Activated CD4-positive, alpha-beta T cell treated with anti-CD3 and anti-CD28 coated beads, Interleukin-2, amount 10 ng/mL, durations not matched to agents 7 days and 5 days (primary cell): ENCODE results near the gene PPP4R3A. TPM values are rescaled to one million over a fixed set of nuclear protein-coding genes. Genes with fewer than 3 reads are reported as not detected.
"Not testable (repeated sequence)": the region's sequence is repeated elsewhere in the genome, so short reads cannot be mapped to it uniquely, and the experiment has no call there.

ENCODE experiments used
- CTCF ChIA-PET: fragments of 350-600 bp; sonication (Branson Sonifier 250); formaldehyde crosslinking; loops from one replicate; lab custom pipeline; 2021; ENCODE audit warnings: antibody characterized with exemption; lab: Charles Lee
- POLR2A ChIA-PET: fragments of 350-600 bp; sonication (Branson Sonifier 250); formaldehyde crosslinking; loops from one replicate; lab custom pipeline; 2021; ENCODE audit warnings: antibody characterized with exemption; lab: Charles Lee
- DNase-seq: peaks from one replicate; pipeline ENCODE4 v3.0.0-alpha.2; 2020
- H3K27ac Mint-ChIP-seq: one replicate; pipeline ENCODE4 v1.8.0; 2021; ENCODE audit warnings: mild to moderate bottlenecking, moderate library complexity, mixed read lengths
- H3K27me3 Mint-ChIP-seq: one replicate; pipeline ENCODE4 v1.8.0; 2021; ENCODE audit warnings: mixed read lengths
- H3K36me3 Mint-ChIP-seq: one replicate; pipeline ENCODE4 v1.8.0; 2021; ENCODE audit warnings: low read depth, mixed read lengths
- H3K4me1 Mint-ChIP-seq: one replicate; pipeline ENCODE4 v1.8.0; 2021; ENCODE audit warnings: mixed read lengths
- H3K4me3 Mint-ChIP-seq: one replicate; pipeline ENCODE4 v1.8.0; 2021; ENCODE audit warnings: mild to moderate bottlenecking, moderate library complexity, mixed read lengths
- H3K9me3 Mint-ChIP-seq: one replicate; pipeline ENCODE4 v1.8.0; 2021; ENCODE audit warnings: mixed read lengths
- total RNA-seq, 2 experiments: library from RNA; stranded (reverse); gene quantifications; one replicate each; pipeline ENCODE4 v1.2.3, GENCODE V29; 2021

Gene PPP4R3A
- total RNA-seq, 2 experiments from 2014 or later, result 134 to 145 TPM

DNA sequence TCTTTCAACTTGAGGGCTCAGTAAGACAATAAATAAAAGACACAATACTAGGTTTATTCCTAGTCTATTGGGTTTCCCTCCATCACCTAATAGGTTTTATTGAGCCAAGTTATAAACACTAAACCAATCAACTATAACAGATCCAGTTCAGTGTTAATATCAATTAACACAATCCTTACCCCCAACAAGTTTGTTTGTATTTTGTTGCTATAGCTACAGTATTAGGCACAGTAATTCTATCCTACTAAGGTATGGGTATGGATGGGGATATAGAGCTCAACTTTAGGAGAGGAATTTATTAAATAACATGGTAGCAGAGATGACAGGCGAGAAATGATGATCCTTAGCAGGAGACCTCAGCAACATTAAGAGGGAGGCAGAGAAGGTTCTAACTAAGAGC lies 13.3 kb downstream of the PPP4R3A start:
- peaks cover 64% of the 10 kb centered on the region for H3K4me1 Mint-ChIP-seq
- H3K27ac Mint-ChIP-seq, result no peak overlapping the region
- POLR2A ChIA-PET, result no interaction called here
- no peaks in the 10 kb centered on the region for H3K27me3 Mint-ChIP-seq
- H3K9me3 Mint-ChIP-seq, result no peaks in the 10 kb centered on the region
- CTCF ChIA-PET, result no interaction called here
- DNase-seq, result no peak
- no peak overlapping the region for H3K4me3 Mint-ChIP-seq
- peaks cover 44% of the 10 kb centered on the region for H3K36me3 Mint-ChIP-seq

DNA sequence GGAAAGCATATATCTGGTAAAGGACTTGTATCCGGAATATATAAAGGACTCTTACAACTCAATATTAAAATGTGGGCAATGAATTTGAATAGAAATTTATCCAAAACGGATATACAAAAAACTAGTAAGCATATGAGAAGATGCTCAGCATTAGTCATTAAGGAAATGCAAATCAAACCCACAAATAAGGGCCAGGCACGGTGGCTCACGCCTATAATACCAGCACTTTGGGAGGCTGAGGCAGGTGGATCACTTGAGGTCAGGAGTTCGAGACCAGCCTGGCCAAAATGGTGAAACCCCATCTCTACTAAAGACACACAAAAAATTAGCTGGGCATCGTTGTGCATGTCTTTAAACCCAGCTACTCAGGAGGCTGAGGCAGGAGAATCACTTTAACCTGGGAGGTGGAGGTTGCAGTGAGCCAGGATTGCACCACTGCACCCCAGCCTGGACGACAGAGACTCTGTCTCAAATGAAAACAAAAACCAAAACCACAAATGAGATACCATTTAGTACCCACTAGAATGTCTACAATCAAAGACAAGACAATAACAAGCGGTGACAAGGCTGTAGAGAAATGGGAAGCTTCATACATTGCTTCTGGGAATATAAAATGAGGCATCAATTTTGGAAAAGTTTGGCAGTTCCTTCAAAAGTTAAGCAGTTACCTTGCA lies 15.6 kb downstream of the PPP4R3A start:
- Mint-ChIP-seq H3K4me1 (peaks cover 56% of the 10 kb centered on the region), H3K36me3 (peaks cover 38% of the 10 kb centered on the region), H3K4me3 (peak overlapping the region; percentile 40)
- peak; percentile 12 for DNase-seq
- not testable (repeated sequence) for H3K27me3 Mint-ChIP-seq, H3K27ac Mint-ChIP-seq, H3K9me3 Mint-ChIP-seq
- POLR2A ChIA-PET, result interaction anchor here (0.6 kb wide), 1 partner anchor 1165 kb away, joined by 3 read pairs; no protein-coding TSS in a partner anchor
- CTCF ChIA-PET, result interaction anchor here (1.0 to 1.3 kb wide), 2 partner anchors 13 to 417 kb away, joined by 3 read pairs; no protein-coding TSS in a partner anchor

DNA sequence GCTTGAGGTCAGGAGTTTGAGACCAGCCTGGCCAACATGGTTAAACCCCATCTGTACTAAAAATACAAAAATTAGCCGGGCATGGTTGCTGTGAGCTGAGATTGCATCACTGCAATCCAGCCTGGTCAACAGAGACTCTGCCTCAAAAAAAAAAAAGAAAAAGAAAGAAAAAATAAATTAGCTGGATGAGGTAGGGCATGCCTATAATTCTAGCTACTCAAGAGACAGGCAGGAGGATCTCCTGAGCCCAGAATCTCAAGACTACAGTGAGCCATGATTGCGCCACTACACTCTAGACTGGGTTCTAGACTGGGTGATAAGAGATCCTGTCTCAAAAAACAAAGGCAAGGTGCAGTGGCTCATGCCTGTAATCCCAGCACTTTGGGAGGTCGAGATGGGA lies 16.9 kb downstream of the PPP4R3A start:
- no peak for DNase-seq
- ChIA-PET CTCF (no interaction called here), POLR2A (no interaction called here)
- Mint-ChIP-seq H3K27ac (no peak overlapping the region), H3K9me3 (no peaks in the 10 kb centered on the region), H3K36me3 (peaks cover 42% of the 10 kb centered on the region), H3K27me3 (no peaks in the 10 kb centered on the region), H3K4me3 (no peak overlapping the region), H3K4me1 (peaks cover 56% of the 10 kb centered on the region)

GRCh38 chr14:91484744-91485143 lies 25.4 kb downstream of the PPP4R3A start:
- Mint-ChIP-seq H3K27me3 (no peaks in the 10 kb centered on the region), H3K36me3 (peaks cover 77% of the 10 kb centered on the region), H3K9me3 (no peaks in the 10 kb centered on the region), H3K4me3 (no peak overlapping the region), H3K27ac (no peak overlapping the region), H3K4me1 (peaks cover 38% of the 10 kb centered on the region)
- no peak for DNase-seq
- POLR2A ChIA-PET, result no interaction called here
- CTCF ChIA-PET, result no interaction called here

DNA sequence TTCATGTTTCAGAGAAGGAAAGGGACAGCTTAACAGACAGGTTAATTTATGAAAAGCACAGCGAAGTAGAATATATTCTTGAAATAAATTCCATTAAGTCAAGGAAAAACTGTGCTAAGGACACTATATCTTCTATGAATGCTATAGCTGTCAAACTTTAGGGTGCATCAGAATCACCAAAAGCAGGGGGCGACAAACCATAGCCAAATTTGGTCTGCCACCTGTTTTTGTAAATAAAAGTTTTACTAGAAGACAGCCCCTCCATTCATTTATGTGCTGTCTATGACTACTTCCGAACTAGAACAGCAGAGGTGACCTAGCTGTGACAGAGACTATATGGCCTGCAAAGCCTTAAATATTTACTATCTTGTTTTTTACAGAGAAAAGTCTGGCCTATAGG lies 25.9 kb downstream of the PPP4R3A start:
- DNase-seq, result peak; percentile 10
- H3K27ac Mint-ChIP-seq, result no peak overlapping the region

DNA sequence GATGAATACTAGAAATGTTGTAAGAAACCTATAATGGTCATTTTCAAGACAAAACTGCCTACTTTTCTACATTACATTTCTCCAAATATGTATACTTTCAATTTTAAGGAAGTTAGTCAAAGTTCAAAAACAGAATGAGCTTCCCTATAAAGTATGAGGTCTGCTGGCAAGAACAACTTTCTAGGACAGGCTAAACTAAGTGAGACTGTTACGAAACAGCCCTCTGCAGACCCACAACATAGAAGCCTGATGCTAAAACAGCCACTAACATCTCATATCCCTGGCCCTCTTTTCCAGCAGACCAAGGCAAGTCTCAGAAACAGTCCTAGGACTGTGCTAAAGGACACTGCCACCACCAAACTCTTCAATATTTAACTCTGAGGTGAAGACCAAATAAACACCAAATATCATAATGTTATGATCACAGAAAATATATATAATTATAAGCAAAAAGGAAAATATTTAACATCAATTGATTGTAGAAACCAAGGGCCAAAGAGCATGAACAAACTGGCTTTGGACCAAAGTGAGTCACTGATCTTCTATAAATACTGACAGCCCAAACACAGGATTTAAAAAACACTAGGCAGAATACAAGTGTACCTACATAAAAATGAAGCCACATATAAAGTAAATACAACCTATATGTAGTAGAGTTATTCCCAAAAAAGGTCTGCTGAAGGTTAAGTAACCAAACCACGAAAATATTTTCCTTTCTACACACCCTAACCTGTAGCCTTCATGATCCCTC lies 27.7 kb downstream of the PPP4R3A start:
- H3K9me3 Mint-ChIP-seq, result no peaks in the 10 kb centered on the region
- POLR2A ChIA-PET, result no interaction called here
- no peak overlapping the region for H3K4me3 Mint-ChIP-seq
- H3K4me1 Mint-ChIP-seq, result peaks cover 45% of the 10 kb centered on the region
- DNase-seq, result no peak
- no peak overlapping the region for H3K27ac Mint-ChIP-seq
- peaks cover 79% of the 10 kb centered on the region for H3K36me3 Mint-ChIP-seq
- H3K27me3 Mint-ChIP-seq, result no peaks in the 10 kb centered on the region
- CTCF ChIA-PET, result no interaction called here

More for the DNA sequence above, 25.9 kb downstream of the PPP4R3A start:
- H3K4me1 Mint-ChIP-seq, result peaks cover 38% of the 10 kb centered on the region
- ChIA-PET CTCF (interaction anchor here (1.0 kb wide), 1 partner anchor 623 kb away, joined by 3 read pairs; the partner anchor contains the start of gene ATXN3), POLR2A (no interaction called here)
- peaks cover 75% of the 10 kb centered on the region for H3K36me3 Mint-ChIP-seq
- no peak overlapping the region for H3K4me3 Mint-ChIP-seq
- no peaks in the 10 kb centered on the region for H3K9me3 Mint-ChIP-seq
- no peaks in the 10 kb centered on the region for H3K27me3 Mint-ChIP-seq

GRCh38 chr14:91477388-91477787 lies 32.7 kb downstream of the PPP4R3A start:
- H3K36me3 Mint-ChIP-seq, result peaks cover 78% of the 10 kb centered on the region
- ChIA-PET CTCF (interaction anchor here (0.8 kb wide), 1 partner anchor 19 kb away, joined by 4 read pairs; no protein-coding TSS in a partner anchor), POLR2A (interaction anchor here (0.7 kb wide), 1 partner anchor 19 kb away, joined by 4 read pairs; no protein-coding TSS in a partner anchor)
- H3K27ac Mint-ChIP-seq, result no peak overlapping the region
- H3K4me1 Mint-ChIP-seq, result peaks cover 25% of the 10 kb centered on the region
- H3K27me3 Mint-ChIP-seq, result no peaks in the 10 kb centered on the region
- DNase-seq, result no peak
- H3K9me3 Mint-ChIP-seq, result peaks cover 6% of the 10 kb centered on the region
- no peak overlapping the region for H3K4me3 Mint-ChIP-seq

DNA sequence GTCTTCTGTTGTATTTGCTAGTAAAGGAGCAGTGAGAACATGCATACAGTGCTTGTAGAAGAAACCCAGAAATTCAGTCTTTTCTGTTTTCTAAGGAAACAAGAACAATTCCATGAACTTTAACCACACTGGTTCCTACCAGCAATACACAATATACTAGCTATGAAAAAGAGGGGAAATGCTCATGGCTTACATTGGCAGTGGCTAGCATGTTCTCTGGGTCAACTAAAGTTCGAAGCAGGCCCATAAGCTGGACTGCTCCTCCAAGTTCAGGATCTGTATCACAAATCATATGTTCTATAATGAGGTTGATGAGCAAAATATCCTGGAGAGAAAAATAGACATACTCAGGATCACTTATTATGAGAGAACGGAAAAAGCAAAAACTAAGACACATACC lies 37.1 kb downstream of the PPP4R3A start:
- peaks cover 9% of the 10 kb centered on the region for H3K4me1 Mint-ChIP-seq
- ChIA-PET POLR2A (no interaction called here), CTCF (interaction anchor here (1.5 kb wide), 1 partner anchor 150 kb away, joined by 3 read pairs; no protein-coding TSS in a partner anchor)
- H3K4me3 Mint-ChIP-seq, result no peak overlapping the region
- peaks cover 8% of the 10 kb centered on the region for H3K9me3 Mint-ChIP-seq
- H3K36me3 Mint-ChIP-seq, result peaks cover 76% of the 10 kb centered on the region
- H3K27me3 Mint-ChIP-seq, result no peaks in the 10 kb centered on the region
- no peak for DNase-seq
- H3K27ac Mint-ChIP-seq, result no peak overlapping the region

DNA sequence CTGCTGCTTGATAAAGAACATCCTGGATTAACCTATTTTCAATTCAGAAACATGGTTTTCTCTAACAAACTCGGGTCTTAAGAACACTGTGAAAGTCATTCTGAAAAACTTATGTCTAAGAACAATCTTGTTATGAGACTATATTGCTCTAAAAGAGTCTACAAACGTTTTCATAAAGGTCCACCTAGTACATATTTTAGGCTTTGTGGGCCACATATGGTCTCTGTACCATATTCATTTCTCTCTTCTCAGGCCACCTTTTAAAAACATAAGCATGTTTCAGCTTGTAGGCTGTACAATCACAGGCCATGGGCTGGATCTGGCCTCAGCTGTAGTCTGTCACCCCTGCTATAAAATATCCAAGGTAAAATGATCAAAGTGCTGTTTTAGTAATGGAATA lies 39.9 kb downstream of the PPP4R3A start:
- ChIA-PET POLR2A (no interaction called here), CTCF (no interaction called here)
- Mint-ChIP-seq H3K27me3 (no peaks in the 10 kb centered on the region), H3K4me1 (peaks cover 10% of the 10 kb centered on the region), H3K36me3 (peaks cover 83% of the 10 kb centered on the region), H3K4me3 (no peak overlapping the region), H3K9me3 (peaks cover 8% of the 10 kb centered on the region), H3K27ac (no peak overlapping the region)
- DNase-seq, result no peak

DNA sequence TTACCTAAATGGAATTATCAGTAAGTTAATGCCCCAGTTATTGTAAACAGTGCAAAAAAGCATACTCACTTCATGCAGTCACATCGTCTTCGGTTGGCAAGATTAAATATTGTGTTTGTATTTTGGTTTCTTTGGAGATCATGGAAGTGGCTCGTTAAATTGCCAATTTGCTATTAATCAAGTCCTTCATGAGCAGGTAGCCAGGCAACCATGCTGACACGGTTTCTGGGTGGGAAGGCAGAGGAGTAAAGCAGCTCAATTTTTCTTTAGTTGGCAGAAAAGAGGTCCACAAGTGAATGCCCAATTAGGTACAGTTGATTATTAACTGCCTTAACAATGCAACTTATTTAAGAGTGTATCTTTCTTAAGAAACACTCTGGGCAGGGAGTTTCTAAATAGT lies 43.9 kb downstream of the PPP4R3A start:
- Mint-ChIP-seq H3K4me3 (no peak overlapping the region), H3K4me1 (peaks cover 8% of the 10 kb centered on the region), H3K27me3 (no peaks in the 10 kb centered on the region), H3K9me3 (peaks cover under 1% of the 10 kb centered on the region), H3K27ac (no peak overlapping the region), H3K36me3 (peaks cover 74% of the 10 kb centered on the region)
- CTCF ChIA-PET, result interaction anchor here (1.1 kb wide), 1 partner anchor 12 kb away, joined by 3 read pairs; no protein-coding TSS in a partner anchor
- DNase-seq, result no peak
- POLR2A ChIA-PET, result no interaction called here

DNA sequence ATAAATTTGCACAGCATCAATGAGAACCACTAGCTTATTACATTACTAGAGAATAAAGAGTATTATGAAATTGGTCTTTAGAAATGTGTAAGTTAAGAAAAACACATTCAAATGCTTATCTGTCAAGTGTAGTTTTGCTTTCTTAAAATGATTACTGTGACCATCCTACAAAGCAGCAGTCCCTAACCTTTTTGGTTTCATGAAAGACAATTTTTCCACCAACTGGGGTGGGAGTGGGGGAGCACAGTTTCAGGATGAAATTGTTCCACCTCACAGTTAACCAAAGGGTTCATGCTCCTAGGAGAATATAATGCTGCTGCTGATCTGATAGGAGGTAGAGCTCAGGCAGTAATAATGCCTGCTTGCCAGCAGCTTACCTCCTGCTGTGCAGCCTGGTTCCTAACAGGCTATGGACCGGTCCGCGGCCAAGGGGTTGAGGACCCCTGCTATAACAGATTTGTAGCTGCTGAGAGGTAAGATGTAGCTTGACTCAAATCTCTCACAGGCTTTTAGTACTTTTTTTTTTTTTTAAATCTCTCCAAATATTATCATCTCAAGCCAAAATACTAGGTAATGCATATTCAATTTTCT lies 45.4 kb downstream of the PPP4R3A start:
- ChIA-PET POLR2A (no interaction called here), CTCF (no interaction called here)
- H3K4me3 Mint-ChIP-seq, result no peak overlapping the region

DNA sequence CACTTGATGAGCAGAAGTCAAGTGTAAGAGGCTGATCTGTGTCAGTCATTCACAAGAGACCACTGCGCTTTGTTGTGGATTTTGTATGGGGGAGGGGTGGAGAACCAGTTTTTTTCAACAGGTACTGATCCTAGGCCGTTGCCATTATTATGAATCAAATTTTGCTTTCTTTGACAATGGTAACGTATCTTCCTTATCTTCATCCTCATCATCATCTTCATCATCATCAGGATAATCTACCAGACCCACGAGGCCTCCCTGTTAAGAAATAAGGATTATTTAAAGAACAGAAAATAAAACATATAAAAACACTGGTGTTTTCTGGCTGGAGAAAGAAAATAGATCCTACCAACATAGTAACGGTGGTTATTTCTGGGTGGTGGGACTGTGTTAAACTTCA lies 51.5 kb downstream of the PPP4R3A start:
- Mint-ChIP-seq H3K36me3 (peaks cover 67% of the 10 kb centered on the region), H3K9me3 (no peaks in the 10 kb centered on the region), H3K4me3 (no peak overlapping the region), H3K27ac (no peak overlapping the region), H3K27me3 (no peaks in the 10 kb centered on the region), H3K4me1 (peaks cover 17% of the 10 kb centered on the region)
- ChIA-PET POLR2A (no interaction called here), CTCF (interaction anchor here (0.6 to 1.4 kb wide), 2 partner anchors 19 to 124 kb away, joined by 3 to 4 read pairs; no protein-coding TSS in a partner anchor)
- no peak for DNase-seq

More for the DNA sequence above, 45.4 kb downstream of the PPP4R3A start:
- Mint-ChIP-seq H3K4me1 (peaks cover 8% of the 10 kb centered on the region), H3K27me3 (no peaks in the 10 kb centered on the region), H3K36me3 (peaks cover 72% of the 10 kb centered on the region), H3K27ac (no peak overlapping the region), H3K9me3 (no peaks in the 10 kb centered on the region)
- no peak for DNase-seq

- H3K4me1 Mint-ChIP-seq, result peaks cover 17% of the 10 kb centered on the region
- DNase-seq, result no peak
- H3K9me3 Mint-ChIP-seq, result no peaks in the 10 kb centered on the region
- H3K4me3 Mint-ChIP-seq, result no peak overlapping the region
- H3K36me3 Mint-ChIP-seq, result peaks cover 50% of the 10 kb centered on the region
- peak overlapping the region; percentile 4 for H3K27ac Mint-ChIP-seq
- ChIA-PET POLR2A (no interaction called here), CTCF (no interaction called here)
- H3K27me3 Mint-ChIP-seq, result no peaks in the 10 kb centered on the region
Observed at GRCh38 chr14:91456283-91456682, 53.8 kb downstream of the PPP4R3A start.
